RWPE2 (cell line): Measurements from ENCODE around the gene GPBP1L1.

ENCODE experiments used
- ATAC-seq: fragments of 200-7000 bp; cut with Tn5 transposase; 3 replicates; pipeline ENCODE4 v1.9.1; 2021; ENCODE audit warnings: low read depth
- DNase-seq: peaks from one replicate; pipeline ENCODE4 v3.0.0-alpha.2; 2020; ENCODE audit warnings: low spot score
- H3K27ac ChIP-seq: fragments of 450-650 bp; 2 replicates; pipeline ENCODE4 v1.5.1; 2017; ENCODE audit warnings: mild to moderate bottlenecking; ENCODE audit not compliant: poor library complexity, severe bottlenecking
- H3K27me3 ChIP-seq: fragments of 250-450 bp; sonication (Bioruptor Pico); 2 replicates; pipeline ENCODE4 v1.5.1; 2021; ENCODE audit warnings: mild to moderate bottlenecking, moderate library complexity; ENCODE audit not compliant: insufficient read depth, poor library complexity, severe bottlenecking
- H3K36me3 ChIP-seq: fragments of 250-450 bp; sonication (Bioruptor Pico); 2 replicates; pipeline ENCODE4 v1.5.1; 2020; ENCODE audit warnings: low read depth, mild to moderate bottlenecking, moderate library complexity
- H3K4me1 ChIP-seq: fragments of 250-450 bp; sonication (Bioruptor Pico); 2 replicates; pipeline ENCODE4 v1.5.1; 2021; ENCODE audit warnings: mild to moderate bottlenecking, moderate library complexity; ENCODE audit not compliant: insufficient read depth, poor library complexity, severe bottlenecking
- H3K4me3 ChIP-seq: fragments of 250-450 bp; sonication (Bioruptor Pico); 2 replicates; pipeline ENCODE4 v1.5.1; 2021; ENCODE audit warnings: mild to moderate bottlenecking, moderate library complexity; ENCODE audit not compliant: severe bottlenecking
- H3K9me3 ChIP-seq: fragments of 250-450 bp; sonication (Bioruptor Pico); 2 replicates; pipeline ENCODE4 v1.5.1; 2021; ENCODE audit warnings: mild to moderate bottlenecking, moderate library complexity; ENCODE audit not compliant: severe bottlenecking
- CTCF ChIP-seq: fragments of 450-650 bp; IDR thresholded peaks from one replicate; pipeline ENCODE4 v1.5.1; 2017; ENCODE audit warnings: mild to moderate bottlenecking, moderate library complexity; ENCODE audit not compliant: poor library complexity, severe bottlenecking

The GPBP1L1 gene

DNA sequence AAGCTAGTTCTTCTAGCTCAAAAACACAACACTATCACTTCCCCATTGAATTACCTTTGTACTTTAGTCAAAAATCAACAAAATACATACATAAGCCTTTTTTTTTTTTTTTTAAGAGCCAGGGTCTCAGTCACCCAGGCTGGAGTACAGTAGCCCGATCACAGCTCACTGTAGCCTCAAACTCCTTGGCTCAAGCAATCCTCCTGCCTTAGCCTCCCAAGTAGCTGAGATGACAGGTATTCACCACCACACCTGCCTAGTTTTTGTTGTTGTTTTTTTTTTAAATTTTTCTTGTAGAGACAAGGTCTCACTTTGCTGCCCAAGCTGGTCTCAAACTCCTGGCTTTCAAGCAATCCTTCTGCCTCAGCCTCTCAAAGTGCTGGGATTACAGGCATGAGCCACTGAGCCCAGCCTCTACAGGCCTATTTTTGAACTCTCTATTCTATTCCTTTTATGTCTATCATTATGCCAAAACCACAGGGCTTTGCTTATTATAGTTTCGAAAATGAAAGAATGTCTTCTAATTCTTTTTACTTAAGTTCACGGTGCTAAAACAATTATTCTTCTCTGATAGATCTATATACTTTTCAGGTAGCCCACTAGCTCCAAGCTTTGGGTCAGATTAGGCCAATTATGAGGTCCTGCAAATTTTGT, 29.6 kb downstream of the GPBP1L1 start:
- Histone ChIP-seq H3K9me3 (no peaks in the 10 kb centered on the region), H3K27me3 (no peaks in the 10 kb centered on the region), H3K4me1 (no peaks in the 10 kb centered on the region), H3K4me3 (no peak overlapping the region), H3K36me3 (peaks cover 95% of the 10 kb centered on the region), H3K27ac (no peak overlapping the region)
- no peak for TF ChIP-seq CTCF
- ATAC-seq = no peak
- DNase-seq = no peak

DNA sequence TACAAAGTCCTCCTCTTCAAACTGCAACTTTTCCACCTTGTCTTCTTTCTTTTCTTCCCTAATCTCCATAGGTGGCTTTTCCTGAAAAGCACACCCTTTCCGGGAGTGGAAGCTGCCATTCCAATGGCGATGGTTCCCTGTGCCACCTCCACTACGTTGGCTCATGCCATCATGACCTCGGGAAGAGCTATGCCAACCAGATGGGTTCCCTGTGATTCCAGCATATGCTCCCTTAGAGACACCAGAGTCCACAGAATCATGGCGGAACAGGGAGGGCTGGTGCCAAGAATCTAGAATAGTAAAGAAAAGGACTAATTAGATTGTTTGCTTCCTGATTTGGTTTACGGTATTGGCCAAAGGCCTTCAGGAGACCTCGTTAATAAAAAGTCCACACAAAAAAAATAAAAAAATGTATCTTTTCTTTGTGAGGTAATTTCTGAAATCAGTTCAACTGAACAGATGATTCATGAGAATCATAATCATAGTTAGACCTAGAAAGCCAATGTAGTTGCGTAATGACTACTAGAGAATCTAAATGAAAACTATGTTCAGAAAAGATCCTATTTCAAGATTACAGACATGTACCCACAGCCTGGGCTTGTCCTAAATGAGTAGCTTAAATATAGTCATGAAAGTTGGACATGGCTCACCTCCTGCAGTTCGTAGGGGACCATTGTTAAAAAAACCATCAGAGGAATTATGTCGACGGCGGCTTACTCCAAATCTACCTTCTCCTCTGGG, 31.6 kb downstream of the GPBP1L1 start:
- no peak for ATAC-seq
- Histone ChIP-seq H3K27ac (no peak overlapping the region), H3K36me3 (peaks cover 100% of the 10 kb centered on the region), H3K27me3 (no peaks in the 10 kb centered on the region), H3K4me1 (no peaks in the 10 kb centered on the region), H3K9me3 (no peaks in the 10 kb centered on the region), H3K4me3 (no peak overlapping the region)
- no peak for DNase-seq
- TF ChIP-seq CTCF = no peak

- Histone ChIP-seq H3K9me3 (no peaks in the 10 kb centered on the region), H3K27ac (no peak overlapping the region), H3K4me3 (no peak overlapping the region), H3K4me1 (no peaks in the 10 kb centered on the region), H3K36me3 (peaks cover 81% of the 10 kb centered on the region), H3K27me3 (no peaks in the 10 kb centered on the region)
- DNase-seq (no peak), ATAC-seq (no peak)
- TF ChIP-seq CTCF = no peak
Observed at GRCh38 chr1:45647248-45648021, 38.9 kb downstream of the GPBP1L1 start.

GRCh38 chr1:45644661-45645060, 41.7 kb downstream of the GPBP1L1 start:
- H3K9me3 ChIP-seq = no peaks in the 10 kb centered on the region
- no peaks in the 10 kb centered on the region for H3K4me1 ChIP-seq
- no peak overlapping the region for H3K27ac ChIP-seq
- no peaks in the 10 kb centered on the region for H3K27me3 ChIP-seq
- no peak for TF ChIP-seq CTCF
- no peak for ATAC-seq
- H3K36me3 ChIP-seq = peaks cover 78% of the 10 kb centered on the region
- DNase-seq = no peak
- no peak overlapping the region for H3K4me3 ChIP-seq
